NCI-H1436 treated with DMSO at 0.1 percent for 48 hours (cell line): Measurements from ENCODE around the gene HBG1.
"Not testable (repeated sequence)": the region's sequence is repeated elsewhere in the genome, so short reads cannot be mapped to it uniquely, and the experiment has no call there.

Experiments used
- DNase-seq: peaks from one replicate; lab custom pipeline; 2025; lab: John Stamatoyannopoulos, UW

Gene HBG1

GRCh38 chr11:5249807-5250396 is at the start of gene HBG1:
HBG1 (minus strand) TSS chr11:5249857; CDS start chr11:5249804, 53 bp downstream.
- DNase-seq = not testable (repeated sequence)

- DNase-seq = no peak
These were observed 48.8 kb upstream of the HBG1 start for GRCh38 chr11:5298451-5298850.

GRCh38 chr11:5297721-5298323 is 48.2 kb upstream of the HBG1 start:
- DNase-seq = no peak

GRCh38 chr11:5294342-5294995 is 44.8 kb upstream of the HBG1 start:
- not testable (repeated sequence) for DNase-seq

GRCh38 chr11:5293028-5293427 is 43.4 kb upstream of the HBG1 start:
- DNase-seq = no peak

- DNase-seq = no peak
These were observed 41.7 kb upstream of the HBG1 start for GRCh38 chr11:5291207-5291838.

GRCh38 chr11:5290106-5290505 is 40.4 kb upstream of the HBG1 start:
- DNase-seq = no peak

GRCh38 chr11:5289696-5290095 is 40.0 kb upstream of the HBG1 start:
- DNase-seq = no peak

GRCh38 chr11:5288906-5289550 is 39.4 kb upstream of the HBG1 start:
- DNase-seq = no peak

- no peak for DNase-seq
These were observed 38.6 kb upstream of the HBG1 start for GRCh38 chr11:5288108-5288905.

- DNase-seq = no peak
These were observed 37.2 kb upstream of the HBG1 start for GRCh38 chr11:5286901-5287300.

GRCh38 chr11:5286351-5286750 is 36.7 kb upstream of the HBG1 start:
- DNase-seq = no peak

GRCh38 chr11:5285703-5286340 is 36.2 kb upstream of the HBG1 start:
- no peak for DNase-seq

GRCh38 chr11:5284637-5285036 is 35.0 kb upstream of the HBG1 start:
- DNase-seq = no peak

- no peak for DNase-seq
These were observed 34.2 kb upstream of the HBG1 start for GRCh38 chr11:5283882-5284281.

GRCh38 chr11:5283086-5283485 is 33.4 kb upstream of the HBG1 start:
- DNase-seq = no peak

GRCh38 chr11:5282628-5283027 is 33.0 kb upstream of the HBG1 start:
- DNase-seq = no peak

GRCh38 chr11:5281596-5281995 is 31.9 kb upstream of the HBG1 start:
- DNase-seq = no peak

GRCh38 chr11:5280582-5281102 is 31.0 kb upstream of the HBG1 start:
- DNase-seq = no peak

GRCh38 chr11:5279471-5280090 is 29.9 kb upstream of the HBG1 start:
- no peak for DNase-seq
